HG02938 (cell line): ENCODE data around the gene EIF5B.

Source experiments
- ATAC-seq: cut with Tn5 transposase; IDR thresholded peaks from one replicate; pipeline ENCODE4 v1.9.1; 2021; ENCODE audit warnings: mild to moderate bottlenecking, moderate library complexity; ENCODE audit not compliant: unreplicated experiment

Gene EIF5B

DNA sequence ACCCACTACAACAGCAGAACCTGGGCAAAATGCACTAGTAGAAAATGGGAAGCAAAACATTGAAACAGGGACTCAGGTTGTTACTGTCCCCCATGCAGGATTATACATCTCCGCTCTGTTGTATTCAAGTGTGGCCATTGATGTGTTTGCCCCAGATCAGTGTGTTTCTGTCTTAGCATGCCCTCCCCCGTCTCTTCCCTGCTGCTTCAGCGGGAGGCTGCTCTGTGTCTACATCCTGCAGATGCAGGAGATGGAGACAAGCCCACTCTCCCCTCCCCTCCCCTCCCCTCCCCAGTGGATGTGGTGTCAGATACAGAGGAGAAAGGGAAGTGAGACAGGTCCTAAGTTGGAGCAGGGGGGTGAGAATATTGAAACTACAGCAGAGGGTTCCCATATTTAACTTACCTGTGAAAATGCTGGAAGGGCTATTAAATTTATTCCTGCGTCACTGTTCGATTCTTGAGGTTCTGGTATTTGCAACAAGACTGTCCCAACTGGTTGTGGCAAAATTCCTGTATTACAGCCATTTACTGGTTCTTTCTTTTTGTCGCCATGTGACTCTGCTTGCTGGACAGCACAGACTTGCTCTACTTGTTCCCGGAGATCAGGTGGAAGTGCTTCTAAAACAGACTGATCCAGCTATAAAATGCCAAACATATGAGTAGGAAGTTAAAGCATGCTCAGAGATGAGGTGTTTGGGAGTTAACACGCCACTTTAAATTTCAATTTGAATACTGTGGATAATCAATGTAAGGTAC lies 67.0 kb downstream of the EIF5B start:
- no peak for ATAC-seq

GRCh38 chr2:99404797-99405669 lies 67.8 kb downstream of the EIF5B start:
- ATAC-seq: no peak

DNA sequence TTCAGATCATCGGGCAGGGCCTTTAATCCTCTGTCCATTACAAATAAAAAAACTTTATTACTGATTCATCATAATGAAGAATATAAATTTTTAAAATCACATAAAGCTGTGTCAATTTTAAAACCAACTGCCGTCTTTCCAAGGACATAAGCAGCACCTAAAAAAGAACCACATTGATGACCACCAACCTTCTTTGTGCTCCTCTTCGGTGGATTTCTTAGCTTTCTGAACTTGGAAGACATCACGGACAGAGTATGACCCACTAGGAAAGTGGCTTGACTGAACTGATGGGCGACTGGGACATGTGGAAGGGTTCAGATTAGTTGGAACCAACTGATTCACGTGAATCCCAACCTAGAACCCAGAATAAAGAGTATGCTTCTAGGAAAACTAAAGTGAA lies 68.9 kb downstream of the EIF5B start:
- no peak for ATAC-seq

DNA sequence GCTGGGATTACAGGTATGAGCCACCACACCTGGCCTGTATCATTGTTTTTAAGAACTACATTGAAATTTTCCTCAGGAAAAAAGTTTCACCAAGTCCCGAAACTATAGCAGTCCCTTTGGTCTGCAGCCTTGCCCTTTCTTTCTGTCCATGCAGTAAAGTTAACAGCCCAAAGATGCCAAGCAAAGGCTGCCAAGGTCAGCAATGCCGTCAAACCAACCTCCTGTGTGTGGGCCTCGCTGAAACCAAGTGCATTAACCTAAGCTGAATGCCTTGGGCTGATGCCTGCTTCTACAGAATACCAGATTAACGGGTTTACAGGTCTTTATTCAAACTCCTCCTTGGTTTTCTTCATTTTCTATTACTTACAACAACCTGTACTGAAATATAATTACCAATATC lies 73.1 kb downstream of the EIF5B start:
- no peak for ATAC-seq

GRCh38 chr2:99414566-99414965 lies 77.4 kb downstream of the EIF5B start:
- ATAC-seq: no peak

GRCh38 chr2:99417396-99417795 lies 80.2 kb downstream of the EIF5B start:
- ATAC-seq: no peak

DNA sequence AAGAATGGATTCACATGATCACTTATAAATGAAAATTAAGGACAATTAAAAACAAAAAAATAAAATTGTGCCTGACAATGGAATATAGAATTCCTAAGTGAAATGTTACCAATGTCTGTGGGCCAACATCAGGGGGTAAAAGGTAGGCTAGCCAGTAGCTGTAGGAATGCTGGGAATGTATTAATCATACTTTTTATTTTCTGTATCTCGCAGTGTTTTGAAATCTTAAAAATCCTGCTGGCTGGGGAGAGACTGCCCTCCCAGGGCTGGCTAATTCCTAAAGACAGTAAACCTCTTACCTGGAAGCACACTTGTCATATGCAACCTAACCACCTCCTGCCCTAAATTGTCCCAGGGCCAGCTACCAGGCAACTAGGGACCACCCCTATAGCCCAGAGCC lies 82.8 kb downstream of the EIF5B start:
- no peak for ATAC-seq

DNA sequence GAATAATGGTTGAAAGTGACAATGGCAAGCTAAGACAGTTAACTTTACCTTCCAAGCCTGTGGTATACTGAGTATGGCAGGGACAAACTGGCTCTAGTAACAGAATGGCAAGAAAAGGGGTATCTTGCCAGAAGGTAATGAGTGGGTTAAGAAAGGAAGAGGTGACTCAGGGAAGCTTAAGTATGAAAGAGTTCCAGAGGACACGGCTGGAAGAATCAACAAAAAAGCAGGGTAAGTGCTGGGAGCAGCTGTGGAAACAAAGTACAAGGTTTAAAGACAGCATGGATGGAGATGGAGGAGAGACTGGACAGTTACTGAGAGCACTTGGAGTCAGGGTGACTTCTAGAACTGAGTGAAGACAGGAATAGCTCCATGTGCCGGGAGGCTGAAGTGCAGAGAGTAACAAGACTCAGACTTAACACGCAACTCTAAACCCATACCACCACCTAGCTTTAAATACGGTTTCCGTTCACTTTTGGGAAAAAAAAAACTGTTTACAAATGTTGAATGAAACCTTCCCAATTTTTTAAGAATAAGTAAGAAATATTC lies 83.6 kb downstream of the EIF5B start:
- no peak for ATAC-seq

GRCh38 chr2:99421469-99421868 lies 84.3 kb downstream of the EIF5B start:
- no peak for ATAC-seq

GRCh38 chr2:99422599-99422998 lies 85.4 kb downstream of the EIF5B start:
- no peak for ATAC-seq

- no peak for ATAC-seq
Measured at GRCh38 chr2:99424371-99424770, 87.2 kb downstream of the EIF5B start.

GRCh38 chr2:99425022-99425421 lies 87.8 kb downstream of the EIF5B start:
- no peak for ATAC-seq

GRCh38 chr2:99430614-99431291 lies 93.6 kb downstream of the EIF5B start:
- ATAC-seq: no peak

DNA sequence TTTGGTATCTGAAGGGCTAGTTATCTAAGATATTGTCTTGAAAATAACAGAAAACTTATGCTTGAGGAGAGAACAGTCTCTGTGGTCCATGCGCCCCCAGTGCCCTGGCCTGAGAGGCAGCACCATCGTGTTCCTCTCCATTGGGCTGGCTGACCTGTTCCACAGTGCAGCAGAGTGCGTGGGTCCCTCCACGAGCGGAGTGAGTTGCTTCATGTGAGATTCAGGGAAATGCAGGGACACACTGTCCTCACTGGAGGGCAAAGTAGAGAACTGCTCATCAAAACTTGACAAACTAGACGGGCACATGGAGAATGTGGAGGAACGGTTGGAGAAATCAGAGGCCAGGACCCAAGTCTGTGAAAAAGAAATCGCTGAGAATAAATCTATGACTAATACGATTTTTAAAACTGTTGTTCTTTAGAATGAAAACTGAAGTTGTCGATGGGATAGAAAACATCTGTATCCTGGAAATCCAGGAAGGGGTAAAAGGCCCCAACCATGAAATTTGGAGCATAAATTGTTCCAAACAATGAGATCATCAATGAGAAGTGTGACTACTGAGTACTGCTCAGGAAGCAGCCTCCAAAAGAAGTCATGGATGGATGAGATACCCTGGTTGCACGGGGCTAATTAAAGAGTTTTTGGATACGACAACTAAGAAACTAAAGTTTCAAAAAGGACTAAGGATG lies 94.5 kb downstream of the EIF5B start:
- no peak for ATAC-seq

- ATAC-seq: no peak
Measured at GRCh38 chr2:99433340-99433739, 96.2 kb downstream of the EIF5B start.

DNA sequence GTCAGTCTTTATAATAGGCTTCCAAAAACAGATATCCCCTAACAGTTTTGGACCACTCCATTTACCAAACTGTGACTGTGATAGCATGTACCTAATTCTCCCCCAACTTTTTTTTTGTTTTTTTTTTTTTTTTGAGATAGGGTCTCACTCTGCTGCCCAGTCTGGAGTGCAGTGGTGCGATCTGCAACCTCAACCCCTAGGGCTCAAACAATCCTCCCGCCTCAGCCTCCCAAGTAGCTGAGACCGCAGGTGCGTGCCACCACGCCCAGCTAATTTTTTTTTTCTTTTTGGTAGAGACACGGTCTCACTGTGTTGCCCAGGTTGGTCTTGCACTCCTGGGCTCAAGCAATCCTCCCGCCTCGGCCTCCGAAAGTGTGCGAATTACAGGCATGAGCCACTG lies 99.7 kb downstream of the EIF5B start:
- ATAC-seq: no peak

GRCh38 chr2:99439971-99440505 lies 102.8 kb downstream of the EIF5B start:
- ATAC-seq: no peak

DNA sequence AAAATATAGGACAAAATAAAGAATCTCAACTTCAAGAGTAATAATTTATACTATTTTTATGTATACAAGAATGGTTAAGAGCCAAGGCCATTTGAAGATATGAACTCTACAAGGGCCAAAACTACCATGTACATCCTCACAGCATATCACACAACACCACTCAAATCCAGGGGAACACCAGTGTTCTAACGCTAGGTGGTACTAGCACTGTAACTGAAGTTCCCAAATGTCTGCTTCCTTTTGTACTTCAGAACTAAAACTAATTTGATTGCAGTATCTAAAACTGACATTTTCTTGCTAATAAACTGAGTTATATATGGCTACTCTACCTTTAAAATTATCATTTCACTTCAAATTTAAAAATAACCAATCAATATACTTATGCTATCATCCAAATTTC lies 105.6 kb downstream of the EIF5B start:
- no peak for ATAC-seq

DNA sequence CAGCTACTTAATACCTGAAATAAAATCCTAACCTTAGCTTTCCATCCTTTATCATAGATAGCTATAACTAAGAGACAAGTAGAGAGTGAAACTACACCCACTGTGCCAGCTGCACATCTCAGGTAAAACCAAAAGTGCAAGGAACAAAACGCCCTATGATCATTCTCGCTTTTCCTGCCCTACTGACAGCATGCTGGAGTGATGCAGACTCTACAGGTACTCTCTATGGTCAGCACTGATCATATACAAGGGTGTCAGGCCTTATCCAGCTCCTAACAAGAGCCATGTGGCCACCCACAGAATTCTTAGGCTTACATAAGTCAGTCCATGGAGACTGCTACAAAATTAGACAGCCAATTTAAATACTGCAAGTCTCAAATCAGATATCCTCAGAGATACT lies 107.0 kb downstream of the EIF5B start:
- ATAC-seq: no peak

DNA sequence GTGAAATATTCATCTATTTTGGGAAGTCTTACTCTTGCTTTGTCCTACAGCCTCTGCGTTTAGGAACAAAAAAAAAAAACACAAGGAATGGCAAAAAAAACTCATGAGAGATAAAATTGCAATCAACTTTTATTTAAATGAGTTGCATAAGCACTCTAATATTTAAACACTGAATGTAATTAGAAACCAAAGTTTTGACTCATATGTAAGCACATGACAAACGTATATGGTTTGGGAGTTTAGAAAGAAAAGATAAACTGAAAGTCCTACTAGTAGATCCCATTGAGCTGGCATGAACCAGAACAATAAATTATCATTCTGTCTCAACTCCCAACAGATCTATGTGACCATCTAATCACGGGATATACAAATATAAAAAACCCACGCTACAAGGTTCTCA lies 107.9 kb downstream of the EIF5B start:
- ATAC-seq: no peak

DNA sequence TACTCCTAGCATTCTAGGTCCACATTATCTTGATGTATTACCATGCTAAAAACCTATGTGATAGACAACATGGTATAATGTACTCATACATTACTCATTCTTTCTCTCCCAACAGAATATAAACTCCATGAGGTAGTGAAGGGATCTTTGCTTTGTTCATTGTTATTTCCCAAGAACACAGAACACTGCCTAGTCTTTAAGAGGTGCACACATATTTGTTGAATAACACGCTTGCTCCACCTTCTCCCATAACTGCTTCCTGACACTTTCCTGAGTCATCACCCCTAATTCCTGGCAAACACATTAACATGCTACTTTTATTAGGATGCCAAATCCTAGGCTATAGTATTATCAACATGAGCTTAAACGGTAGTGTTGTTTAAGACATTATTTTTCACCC lies 111.4 kb downstream of the EIF5B start:
- ATAC-seq: no peak
